ENCODE results near the gene CPNE1.

Gene CPNE1

DNA sequence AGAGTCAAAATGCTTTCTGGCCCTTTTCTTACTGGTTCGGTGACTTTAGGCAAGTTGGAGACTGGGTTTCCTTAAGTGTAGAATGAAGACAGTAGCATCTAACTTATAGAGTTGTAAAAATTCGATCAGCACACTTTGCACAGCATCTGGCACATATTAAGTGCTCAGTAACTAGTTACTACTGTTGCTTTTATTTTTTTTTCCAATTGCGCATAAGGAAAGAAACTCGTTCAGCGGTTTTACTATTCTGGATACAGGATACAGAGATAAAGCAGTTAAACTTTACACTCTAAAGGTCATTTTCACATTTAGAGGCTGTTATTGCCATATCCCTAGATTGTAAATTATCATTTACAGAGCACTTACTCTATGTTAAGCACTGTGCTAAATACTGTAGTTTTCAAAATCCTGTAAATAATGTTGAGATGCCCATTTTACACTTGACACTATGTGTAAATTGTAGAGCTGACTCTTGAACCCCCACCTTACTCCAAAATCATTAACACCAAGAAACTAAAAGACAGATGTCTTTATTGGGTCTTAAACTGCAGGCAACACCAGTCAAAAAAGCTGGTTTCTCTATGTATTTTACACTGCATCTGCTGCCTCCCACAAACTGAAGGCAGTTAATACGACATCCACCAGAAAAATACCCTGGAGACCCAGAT lies 35.4 kb upstream of the CPNE1 start:
- peak overlapping the region; percentile 97 for H3K27ac ChIP-seq
- TF ChIP-seq, protein P1, sequence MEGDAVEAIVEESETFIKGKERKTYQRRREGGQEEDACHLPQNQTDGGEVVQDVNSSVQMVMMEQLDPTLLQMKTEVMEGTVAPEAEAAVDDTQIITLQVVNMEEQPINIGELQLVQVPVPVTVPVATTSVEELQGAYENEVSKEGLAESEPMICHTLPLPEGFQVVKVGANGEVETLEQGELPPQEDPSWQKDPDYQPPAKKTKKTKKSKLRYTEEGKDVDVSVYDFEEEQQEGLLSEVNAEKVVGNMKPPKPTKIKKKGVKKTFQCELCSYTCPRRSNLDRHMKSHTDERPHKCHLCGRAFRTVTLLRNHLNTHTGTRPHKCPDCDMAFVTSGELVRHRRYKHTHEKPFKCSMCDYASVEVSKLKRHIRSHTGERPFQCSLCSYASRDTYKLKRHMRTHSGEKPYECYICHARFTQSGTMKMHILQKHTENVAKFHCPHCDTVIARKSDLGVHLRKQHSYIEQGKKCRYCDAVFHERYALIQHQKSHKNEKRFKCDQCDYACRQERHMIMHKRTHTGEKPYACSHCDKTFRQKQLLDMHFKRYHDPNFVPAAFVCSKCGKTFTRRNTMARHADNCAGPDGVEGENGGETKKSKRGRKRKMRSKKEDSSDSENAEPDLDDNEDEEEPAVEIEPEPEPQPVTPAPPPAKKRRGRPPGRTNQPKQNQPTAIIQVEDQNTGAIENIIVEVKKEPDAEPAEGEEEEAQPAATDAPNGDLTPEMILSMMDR (conservative IDR thresholded peaks at IDR 0.05), result no peak

DNA sequence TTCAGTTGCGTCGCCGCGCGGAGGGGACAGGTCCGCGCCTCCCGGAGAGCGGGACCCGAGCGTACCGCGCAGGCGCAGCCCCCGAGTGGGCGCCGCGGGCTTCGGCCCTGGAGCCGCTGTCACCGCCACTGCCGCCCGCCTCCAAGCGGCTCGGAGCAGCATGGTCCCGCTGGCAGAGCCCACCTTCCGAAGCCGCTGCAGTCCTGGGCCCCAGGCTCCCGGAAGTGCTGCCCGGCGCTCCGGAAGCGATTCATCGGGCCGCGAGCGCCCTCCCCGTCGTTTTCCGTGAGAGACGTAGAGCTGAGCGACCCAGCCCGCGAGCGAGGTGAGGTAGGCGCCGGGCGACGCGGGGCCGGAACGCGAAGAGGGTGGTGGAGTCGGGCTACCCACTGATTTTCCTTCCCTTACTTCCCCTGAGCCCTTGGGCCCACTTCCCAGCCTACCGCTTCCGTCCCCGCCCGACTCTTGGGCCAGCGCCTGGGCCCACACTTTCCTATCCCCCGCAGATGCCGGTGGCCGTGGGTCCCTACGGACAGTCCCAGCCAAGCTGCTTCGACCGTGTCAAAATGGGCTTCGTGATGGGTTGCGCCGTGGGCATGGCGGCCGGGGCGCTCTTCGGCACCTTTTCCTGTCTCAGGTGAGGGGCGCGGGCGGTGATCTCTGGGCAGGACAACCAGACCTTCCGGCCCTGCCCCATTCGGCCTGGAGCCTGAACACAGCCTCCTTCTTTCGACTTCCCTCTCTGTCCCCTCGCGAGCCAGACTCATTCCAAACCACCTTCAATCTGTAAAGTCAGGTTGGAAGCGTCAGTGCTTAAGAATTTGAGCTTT lies 34.6 kb upstream of the CPNE1 start, which contains the start of the genes NFS1 and ROMO1:
NFS1 (minus strand) TSS at position 226 of the 830 bp plus-strand sequence; CDS start at position 162, 64 bp downstream.
ROMO1 (plus strand) TSS at position 279 of the 830 bp plus-strand sequence; CDS start at position 507, 228 bp downstream.
- TF ChIP-seq, protein P1 (conservative IDR thresholded peaks at IDR 0.05), result peak; percentile 29
- H3K27ac ChIP-seq, result peak within 1 kb of the TSS; percentile 97

DNA sequence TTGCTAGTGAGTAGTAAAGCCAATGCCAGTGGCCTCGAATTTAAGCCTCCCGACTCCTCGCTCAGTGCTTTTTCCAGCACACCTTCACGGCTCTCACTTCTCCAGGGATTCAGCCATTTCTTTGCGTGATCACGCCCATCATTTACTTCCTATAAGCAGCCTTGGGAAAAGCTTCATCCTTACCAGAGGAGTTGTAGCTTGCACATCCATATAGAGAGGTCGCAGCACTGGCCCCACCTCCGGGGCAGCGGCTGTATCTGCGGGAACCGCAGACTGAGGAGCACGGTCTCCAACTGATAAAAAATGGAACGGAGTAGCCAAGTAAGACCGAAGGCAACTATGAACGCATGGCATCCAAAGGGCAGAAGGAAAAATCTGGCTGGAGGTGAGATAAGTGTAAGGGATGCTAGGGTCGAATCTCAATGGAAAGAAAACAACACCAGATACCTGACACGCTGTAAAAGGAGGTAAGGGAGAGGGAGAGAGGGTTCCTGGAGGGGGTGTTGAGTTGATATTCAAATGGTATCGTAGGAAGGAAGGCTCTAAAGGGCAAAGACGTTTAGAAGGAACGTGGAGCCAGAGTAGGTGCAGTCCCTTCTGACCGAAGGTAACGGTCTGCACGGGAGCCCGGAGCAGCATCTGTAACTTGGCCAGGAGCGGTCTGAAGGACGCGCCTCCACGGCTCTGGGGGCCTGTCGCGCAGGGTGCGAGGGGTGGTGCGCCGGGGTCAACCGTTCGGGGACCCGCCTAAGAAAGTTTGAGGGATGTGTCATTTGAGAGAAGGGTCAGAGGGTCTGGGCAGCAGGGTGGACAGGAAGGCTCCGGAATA lies 33.8 kb upstream of the CPNE1 start:
- H3K27ac ChIP-seq, result peak overlapping the region; percentile 97
- TF ChIP-seq, protein P1 (conservative IDR thresholded peaks at IDR 0.05), result no peak

DNA sequence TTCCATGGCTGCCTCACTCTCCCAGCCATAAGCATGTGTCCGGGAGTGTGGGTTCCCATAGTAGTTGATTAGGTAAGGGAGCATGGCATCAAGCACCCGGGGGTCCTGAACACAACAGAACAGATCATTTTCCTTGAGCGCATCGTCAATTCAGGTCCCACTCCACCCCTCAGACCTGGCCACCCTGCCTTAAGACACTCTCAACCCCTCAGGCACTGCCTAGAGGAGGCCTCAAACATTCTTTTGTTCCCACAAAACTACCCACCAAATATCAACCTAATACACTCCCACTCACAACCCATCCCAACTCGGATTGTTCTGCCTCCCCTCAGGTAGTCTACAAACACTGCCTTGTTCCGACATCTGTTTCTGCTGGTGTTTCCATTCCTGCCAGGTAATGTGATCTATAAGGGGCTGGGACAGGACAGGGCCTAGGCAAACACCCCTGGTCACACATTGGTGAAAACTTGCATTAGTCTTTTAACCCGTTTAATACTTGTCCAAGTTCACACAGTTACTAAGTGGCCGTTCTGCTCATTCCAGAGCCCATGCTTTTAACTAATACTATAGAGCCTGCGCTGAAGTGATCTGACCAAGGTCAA lies 33.1 kb upstream of the CPNE1 start:
- peak overlapping the region; percentile 97 for H3K27ac ChIP-seq
- TF ChIP-seq, protein P1 (conservative IDR thresholded peaks at IDR 0.05), result no peak

DNA sequence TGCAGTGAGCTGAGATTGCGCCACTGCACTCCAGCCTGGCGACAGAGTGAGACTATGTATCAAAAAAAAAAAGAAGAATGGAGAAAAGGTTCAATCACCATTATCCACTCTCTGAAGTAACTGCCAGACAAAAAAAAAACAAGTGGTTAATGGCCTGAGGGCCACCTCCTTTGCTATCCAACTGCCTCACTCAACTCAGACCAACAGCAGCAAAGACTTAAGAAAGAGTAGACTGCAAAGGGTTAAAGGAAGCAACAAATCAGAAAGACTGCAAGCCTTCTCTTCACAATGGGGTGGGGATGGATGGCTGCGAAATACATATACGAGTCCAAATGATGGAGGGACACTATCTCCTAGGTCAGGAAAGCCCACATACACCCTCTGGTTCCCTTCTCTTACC lies 31.3 kb upstream of the CPNE1 start:
- H3K27ac ChIP-seq, result no peak overlapping the region
- TF ChIP-seq, protein P1 (conservative IDR thresholded peaks at IDR 0.05), result no peak

DNA sequence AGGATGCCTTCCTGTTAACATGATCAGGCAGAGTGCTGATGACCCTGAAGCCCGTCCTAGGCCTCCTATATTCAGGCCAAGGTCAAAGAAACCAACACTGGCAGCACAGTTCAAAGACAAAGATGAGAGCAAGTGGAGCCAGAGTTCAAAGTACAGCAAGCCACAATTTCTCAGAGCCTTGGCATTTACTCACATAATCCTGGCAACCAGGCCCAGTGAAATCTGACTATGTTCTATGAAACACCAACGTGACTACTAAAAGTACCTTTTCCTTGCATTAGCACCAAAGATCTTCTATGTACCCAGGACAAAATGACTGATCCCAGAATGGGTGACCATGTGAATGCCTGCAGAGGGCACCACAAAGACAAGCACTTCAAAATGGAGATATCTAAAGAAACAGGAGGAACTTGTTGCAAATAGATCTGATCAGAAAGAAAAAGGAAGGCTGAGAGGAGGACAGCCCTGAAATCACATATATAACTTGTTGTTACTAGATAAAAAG lies 30.6 kb upstream of the CPNE1 start:
- TF ChIP-seq, protein P1 (conservative IDR thresholded peaks at IDR 0.05), result no peak
- H3K27ac ChIP-seq, result no peak overlapping the region

Measured in VCaP (cell line).